Measurements from ENCODE around the gene DENR.
"Not testable (repeated sequence)": the region's sequence is repeated elsewhere in the genome, so short reads cannot be mapped to it uniquely, and the experiment has no call there.

The DENR gene

DNA sequence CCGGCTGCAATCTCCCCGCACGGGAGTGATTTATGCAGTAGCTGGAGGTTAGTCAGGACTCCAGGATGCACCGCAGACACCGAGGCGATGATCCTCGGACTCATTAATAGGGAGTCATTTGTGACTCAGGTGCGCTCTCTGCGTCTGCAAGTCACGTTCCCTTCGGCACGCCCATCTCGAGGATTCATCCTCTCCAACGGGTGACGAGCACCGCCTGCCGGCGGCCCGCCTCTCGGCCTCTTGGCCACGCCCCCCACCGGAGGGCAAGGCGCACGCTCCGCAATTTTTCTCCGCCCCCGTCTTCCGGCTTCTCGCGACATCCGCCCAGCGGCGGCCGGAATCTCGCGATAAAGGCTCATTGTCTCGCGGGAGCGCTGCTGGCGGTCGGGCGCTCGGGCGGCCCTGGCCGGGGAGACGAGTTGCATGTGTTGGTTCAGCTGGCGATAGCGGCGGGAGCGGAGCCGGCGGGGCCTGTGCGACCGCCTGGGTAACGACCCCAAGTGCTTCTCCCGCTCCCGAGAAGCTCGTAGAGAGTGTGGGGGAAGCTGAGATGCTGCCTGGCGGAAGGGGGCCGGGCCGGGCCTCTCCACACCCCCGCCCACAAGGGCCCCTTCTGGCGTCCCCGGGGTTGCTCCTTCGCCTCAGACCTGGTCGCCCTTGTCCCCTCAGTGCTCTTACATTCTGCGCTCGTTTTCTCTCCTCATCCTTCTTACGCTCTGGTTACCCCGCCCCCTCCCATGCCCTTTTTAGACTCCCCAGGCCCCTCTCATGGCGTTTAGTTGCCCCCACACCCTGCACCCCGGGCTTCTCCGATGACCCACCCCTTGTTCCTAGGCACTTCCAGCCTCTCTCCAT is at the start of gene DENR:
DENR (plus strand) TSS at position 361 of the 855 bp plus-strand sequence. CDS start 878 bp downstream, outside the sequence.
- H3F3A ChIP-seq (ENCODE audit: insufficient read depth, low read length) = no peaks in the 10 kb centered on the region
- H3K27me3 ChIP-seq (replicated peaks; ENCODE audit: insufficient read depth, low read length) = no peaks in the 10 kb centered on the region
- no peaks in the 10 kb centered on the region for H4K20me1 ChIP-seq (ENCODE audit: insufficient read depth, low read length)
- peak within 1 kb of the TSS; percentile 88 for H3K4me2 ChIP-seq (ENCODE audit: low read depth, low read length)
- H3K9me3 ChIP-seq (replicated peaks; ENCODE audit: insufficient read depth, low read length) = no peaks in the 10 kb centered on the region
- H3K9me2 ChIP-seq (replicated peaks; ENCODE audit: insufficient read depth, low read length) = no peaks in the 10 kb centered on the region
- H3K4me1 ChIP-seq (ENCODE audit: low read length) = peaks cover 8% of the 10 kb centered on the region
- H3K36me3 ChIP-seq (replicated peaks; ENCODE audit: insufficient read depth, low read length) = no peaks in the 10 kb centered on the region
- H3K9ac ChIP-seq (ENCODE audit: low read length) = peak within 1 kb of the TSS; percentile 81
- DNase-seq = peak; percentile 93
- peak within 1 kb of the TSS; percentile 63; the same call in 1 of the 2 replicates for H2AFZ ChIP-seq (ENCODE audit: low read length)
- TF ChIP-seq EZH2 (optimal IDR thresholded peaks at IDR 0.05; ENCODE audit: low read depth, low read length) = no peak
- no peak for TF ChIP-seq EZH2phosphoT487 (IDR thresholded peaks at IDR 0.05; ENCODE audit: low read length)
- peak; percentile 53 for TF ChIP-seq CTCF (IDR thresholded peaks at IDR 0.05; ENCODE audit: low read length)
- H3K79me2 ChIP-seq (ENCODE audit: low read length) = peaks cover 14% of the 10 kb centered on the region
- no peak within 1 kb of the TSS for H3K27ac ChIP-seq (ENCODE audit: low read length)
- H3K4me3 ChIP-seq (ENCODE audit: low read length) = peak within 1 kb of the TSS; percentile 79

DNA sequence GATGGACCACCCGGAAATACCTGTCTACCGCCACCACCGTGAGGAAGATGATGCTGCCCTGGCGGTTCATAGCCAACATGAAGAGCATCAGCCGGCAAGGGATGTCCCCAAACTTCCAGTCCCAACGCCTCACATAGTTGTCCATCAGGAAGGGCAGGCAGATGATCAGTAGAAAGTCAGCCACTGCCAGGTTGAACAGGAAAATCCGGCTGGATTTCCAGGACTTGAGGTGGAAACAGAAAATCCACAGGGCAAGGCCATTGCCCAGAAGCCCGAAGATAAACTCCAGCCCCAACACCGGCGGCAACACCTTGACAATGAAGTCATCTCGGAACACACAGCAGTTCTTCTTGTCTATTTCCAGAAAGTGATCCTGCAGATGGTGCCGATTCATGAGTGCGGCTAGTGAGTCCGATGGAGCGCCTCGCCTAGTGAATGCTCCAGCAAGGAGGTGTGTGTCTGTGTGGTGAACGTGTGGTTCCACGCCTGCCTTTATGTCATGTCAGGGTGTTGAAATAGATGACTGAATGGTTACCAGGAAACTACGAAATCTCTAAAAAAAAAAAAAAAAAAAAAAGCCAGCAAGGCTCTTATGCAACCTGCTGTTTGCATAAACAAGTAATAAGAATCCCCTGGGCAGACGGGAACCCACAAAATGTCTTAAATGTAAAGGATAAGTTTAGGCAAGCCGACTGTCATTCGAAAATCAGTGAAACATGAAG is 49.6 kb upstream of the DENR start, which contains the start of gene HCAR2:
HCAR2 (minus strand) TSS at position 468 of the 722 bp plus-strand sequence; CDS start at position 394, 74 bp downstream.
- not testable (repeated sequence) for H2AFZ ChIP-seq (ENCODE audit: low read length); H3K27ac ChIP-seq (ENCODE audit: low read length)

DNA sequence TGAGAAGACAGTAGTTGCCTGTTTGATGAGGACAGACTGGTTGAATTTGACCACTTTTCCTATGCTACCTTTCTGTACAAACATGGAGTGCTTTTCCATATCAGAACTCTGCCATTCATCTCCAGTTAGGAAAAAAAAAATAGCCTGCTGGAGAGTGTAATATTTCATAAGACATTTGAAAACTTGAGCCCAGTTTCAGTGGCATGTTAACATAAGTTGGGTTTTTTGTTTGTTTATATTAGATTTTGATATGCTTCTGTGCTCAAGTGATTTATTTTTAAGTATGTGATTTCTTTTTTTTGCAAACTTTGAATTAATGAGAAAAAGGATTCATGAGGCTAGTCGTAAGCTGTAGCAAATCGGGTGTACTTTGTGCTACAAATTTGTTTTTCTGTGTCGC is 48.8 kb upstream of the DENR start:
- H3K36me3 ChIP-seq (replicated peaks; ENCODE audit: insufficient read depth, low read length); H3F3A ChIP-seq (ENCODE audit: insufficient read depth, low read length); H3K27me3 ChIP-seq (replicated peaks; ENCODE audit: insufficient read depth, low read length): not testable (repeated sequence)

More for the DNA sequence above, 49.6 kb upstream of the DENR start, which contains the start of gene HCAR2:
- DNase-seq; H3K79me2 ChIP-seq (ENCODE audit: low read length); H3K4me1 ChIP-seq (ENCODE audit: low read length); H3K4me2 ChIP-seq (ENCODE audit: low read depth, low read length); H3F3A ChIP-seq (ENCODE audit: insufficient read depth, low read length); H3K27me3 ChIP-seq (replicated peaks; ENCODE audit: insufficient read depth, low read length); H3K9me2 ChIP-seq (replicated peaks; ENCODE audit: insufficient read depth, low read length); H3K4me3 ChIP-seq (ENCODE audit: low read length); H3K9ac ChIP-seq (ENCODE audit: low read length); H3K36me3 ChIP-seq (replicated peaks; ENCODE audit: insufficient read depth, low read length); H3K9me3 ChIP-seq (replicated peaks; ENCODE audit: insufficient read depth, low read length); H4K20me1 ChIP-seq (ENCODE audit: insufficient read depth, low read length): not testable (repeated sequence)

GRCh38 chr12:122709287-122709686 is 43.3 kb upstream of the DENR start:
- H3K4me1 ChIP-seq (ENCODE audit: low read length); H4K20me1 ChIP-seq (ENCODE audit: insufficient read depth, low read length); H3K4me2 ChIP-seq (ENCODE audit: low read depth, low read length); H3K4me3 ChIP-seq (ENCODE audit: low read length); H3K27ac ChIP-seq (ENCODE audit: low read length); H3K9ac ChIP-seq (ENCODE audit: low read length); H3K9me3 ChIP-seq (replicated peaks; ENCODE audit: insufficient read depth, low read length); H3F3A ChIP-seq (ENCODE audit: insufficient read depth, low read length); DNase-seq; H3K36me3 ChIP-seq (replicated peaks; ENCODE audit: insufficient read depth, low read length); H2AFZ ChIP-seq (ENCODE audit: low read length); H3K27me3 ChIP-seq (replicated peaks; ENCODE audit: insufficient read depth, low read length); H3K9me2 ChIP-seq (replicated peaks; ENCODE audit: insufficient read depth, low read length); H3K79me2 ChIP-seq (ENCODE audit: low read length): not testable (repeated sequence)

More for the DNA sequence above, 48.8 kb upstream of the DENR start:
- H4K20me1 ChIP-seq (ENCODE audit: insufficient read depth, low read length); H3K9ac ChIP-seq (ENCODE audit: low read length); H3K27ac ChIP-seq (ENCODE audit: low read length); H3K9me2 ChIP-seq (replicated peaks; ENCODE audit: insufficient read depth, low read length); H3K4me3 ChIP-seq (ENCODE audit: low read length); H3K9me3 ChIP-seq (replicated peaks; ENCODE audit: insufficient read depth, low read length); H3K79me2 ChIP-seq (ENCODE audit: low read length); H3K4me2 ChIP-seq (ENCODE audit: low read depth, low read length); H2AFZ ChIP-seq (ENCODE audit: low read length); DNase-seq; H3K4me1 ChIP-seq (ENCODE audit: low read length): not testable (repeated sequence)

DNA sequence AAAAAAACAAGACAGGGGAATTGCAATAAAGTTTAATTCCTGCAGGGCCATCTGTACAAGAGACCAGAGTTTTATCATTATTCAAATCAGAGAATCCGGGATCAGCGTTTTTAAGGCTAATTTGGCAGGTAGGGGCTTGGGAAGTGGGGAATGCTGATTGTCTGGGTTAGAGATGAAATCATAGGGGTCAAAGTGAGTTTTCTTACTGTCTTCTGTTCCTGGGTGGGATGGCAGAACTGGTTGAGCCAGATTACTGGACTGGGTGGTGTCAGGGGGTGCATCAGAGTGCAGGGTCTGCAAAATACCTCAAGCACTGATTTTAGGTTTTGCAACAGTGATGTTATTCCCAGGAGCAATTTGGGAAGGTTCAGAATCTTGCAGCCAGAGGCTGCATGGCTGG is 42.3 kb upstream of the DENR start:
- not testable (repeated sequence) for H3K27ac ChIP-seq (ENCODE audit: low read length); H3K9ac ChIP-seq (ENCODE audit: low read length); H2AFZ ChIP-seq (ENCODE audit: low read length); H3K36me3 ChIP-seq (replicated peaks; ENCODE audit: insufficient read depth, low read length); H3K9me3 ChIP-seq (replicated peaks; ENCODE audit: insufficient read depth, low read length); H4K20me1 ChIP-seq (ENCODE audit: insufficient read depth, low read length); H3K79me2 ChIP-seq (ENCODE audit: low read length); H3F3A ChIP-seq (ENCODE audit: insufficient read depth, low read length); H3K4me3 ChIP-seq (ENCODE audit: low read length); H3K4me2 ChIP-seq (ENCODE audit: low read depth, low read length); H3K9me2 ChIP-seq (replicated peaks; ENCODE audit: insufficient read depth, low read length); DNase-seq; H3K4me1 ChIP-seq (ENCODE audit: low read length); H3K27me3 ChIP-seq (replicated peaks; ENCODE audit: insufficient read depth, low read length)

DNA sequence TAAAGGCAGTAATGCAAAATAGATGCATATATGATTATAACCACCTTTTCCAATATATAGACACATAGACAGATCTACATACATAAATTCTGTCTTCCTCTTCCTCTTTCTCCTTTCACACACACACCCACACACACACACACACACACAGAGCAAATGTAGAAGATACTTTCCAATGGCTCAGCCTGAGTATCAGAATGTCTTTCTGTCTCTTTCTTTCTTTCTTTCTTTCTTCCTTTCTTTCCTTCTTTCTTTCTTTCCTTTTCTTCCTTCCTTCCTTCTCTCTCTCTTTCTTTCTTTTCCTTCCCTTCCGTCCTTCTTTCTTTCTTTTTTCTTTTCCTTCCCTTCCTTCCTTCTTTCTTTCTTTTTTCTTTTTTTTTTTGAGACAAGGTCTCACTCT is 41.4 kb upstream of the DENR start:
- not testable (repeated sequence) for H3K4me3 ChIP-seq (ENCODE audit: low read length); H3K27me3 ChIP-seq (replicated peaks; ENCODE audit: insufficient read depth, low read length); H3F3A ChIP-seq (ENCODE audit: insufficient read depth, low read length); H3K9me2 ChIP-seq (replicated peaks; ENCODE audit: insufficient read depth, low read length); H3K4me1 ChIP-seq (ENCODE audit: low read length); DNase-seq; H3K4me2 ChIP-seq (ENCODE audit: low read depth, low read length); H4K20me1 ChIP-seq (ENCODE audit: insufficient read depth, low read length); H3K27ac ChIP-seq (ENCODE audit: low read length); H2AFZ ChIP-seq (ENCODE audit: low read length); H3K9ac ChIP-seq (ENCODE audit: low read length); H3K36me3 ChIP-seq (replicated peaks; ENCODE audit: insufficient read depth, low read length); H3K9me3 ChIP-seq (replicated peaks; ENCODE audit: insufficient read depth, low read length); H3K79me2 ChIP-seq (ENCODE audit: low read length)
